Caco-2 (cell line): ENCODE data around the gene SBSN. TPM values are rescaled to one million over a fixed set of nuclear protein-coding genes. Genes with fewer than 3 reads are reported as not detected.
A peak's percentile ranks its signal among the peaks of the same experiment; 100 is the strongest.
"Not testable (repeated sequence)": the region's sequence is repeated elsewhere in the genome, so short reads cannot be mapped to it uniquely, and the experiment has no call there.

ENCODE experiments used
- BruUV-seq: library from RNA; stranded (reverse); fragments of 400-500 nt; replicated peaks from 2 replicates; lab custom pipeline; 2021; lab: Mats Ljungman, UMichigan
- CTCF ChIA-PET: fragments of 300-600 bp; sonication (Branson Sonifier 250); formaldehyde crosslinking; loops from one replicate; lab custom pipeline; 2022; ENCODE audit warnings: antibody characterized with exemption; lab: Charles Lee
- POLR2A ChIA-PET: fragments of 300-600 bp; sonication (Branson Sonifier 250); formaldehyde crosslinking; loops from one replicate; lab custom pipeline; 2022; ENCODE audit warnings: antibody characterized with exemption; lab: Charles Lee
- DNase-seq, 2 experiments: peaks; one replicate each; pipeline versions ENCODE4 v3.0.0 to v3.0.0-alpha.2; 2020 to 2022
- H3K27me3 ChIP-seq: replicated peaks from 2 replicates; pipeline ENCODE4 v1.6.0; 2011; ENCODE audit warnings: low read length; ENCODE audit not compliant: control insufficient read depth, insufficient read depth
- H3K36me3 ChIP-seq: 2 replicates; pipeline ENCODE4 v1.5.1; 2011; ENCODE audit warnings: low read length; ENCODE audit not compliant: control insufficient read depth, insufficient read depth
- H3K4me1 ChIP-seq: fragments of 250-450 bp; sonication (Bioruptor Pico); 2 replicates; pipeline ENCODE4 v1.5.1; 2020; ENCODE audit warnings: mild to moderate bottlenecking
- H3K4me3 ChIP-seq: 2 replicates; pipeline ENCODE4 v1.5.1; 2011; ENCODE audit warnings: low read depth, mild to moderate bottlenecking, control low read depth, low read length
- H3K9me3 ChIP-seq: fragments of 250-450 bp; sonication (Bioruptor Pico); 2 replicates; pipeline ENCODE4 v1.5.1; 2020; ENCODE audit warnings: mild to moderate bottlenecking, moderate library complexity
- H3K27ac Mint-ChIP-seq: one replicate; pipeline ENCODE4 v1.8.0; 2022; ENCODE audit warnings: mixed read lengths; ENCODE audit not compliant: unreplicated experiment
- H3K27me3 Mint-ChIP-seq: one replicate; pipeline ENCODE4 v1.8.0; 2022; ENCODE audit warnings: mixed read lengths; ENCODE audit not compliant: insufficient read depth, unreplicated experiment
- H3K36me3 Mint-ChIP-seq: one replicate; pipeline ENCODE4 v1.8.0; 2022; ENCODE audit warnings: mild to moderate bottlenecking, mixed read lengths; ENCODE audit not compliant: insufficient read depth, unreplicated experiment
- H3K4me1 Mint-ChIP-seq: one replicate; pipeline ENCODE4 v1.8.0; 2022; ENCODE audit warnings: low read depth, mixed read lengths; ENCODE audit not compliant: unreplicated experiment
- H3K4me3 Mint-ChIP-seq: one replicate; pipeline ENCODE4 v1.8.0; 2022; ENCODE audit warnings: mild to moderate bottlenecking, moderate library complexity, mixed read lengths; ENCODE audit not compliant: unreplicated experiment
- H3K9me3 Mint-ChIP-seq: one replicate; pipeline ENCODE4 v1.8.0; 2022; ENCODE audit warnings: mixed read lengths; ENCODE audit not compliant: unreplicated experiment
- CTCF ChIP-seq, 2 experiments: fragments of 200-600 bp in 1 of 2; IDR thresholded peaks; 1 replicate in 1 of 2; 2 replicates in 1 of 2; pipeline versions ENCODE4 v1.5.1 to v1.8.0; 2011 to 2022; ENCODE audit warnings: antibody characterized with exemption in 1 of 2, control low read depth in 1 of 2, inconsistent platforms in 1 of 2, low read depth in 1 of 2, low read length in 1 of 2, mild to moderate bottlenecking in 1 of 2, moderate library complexity in 1 of 2; ENCODE audit not compliant: insufficient read depth in 1 of 2, severe bottlenecking in 1 of 2, unreplicated experiment in 1 of 2
- intact Hi-C: fragments of 100-400 bp; cut with micrococcal nuclease; formaldehyde crosslinking; loops from one replicate; pipeline ENCODE4 v1.10.0; 2022; ENCODE audit not compliant: unreplicated experiment
- total RNA-seq: library from RNA; stranded (reverse); gene quantifications from 2 replicates; pipeline ENCODE4 v1.2.3, GENCODE V29; 2022

Gene SBSN
- total RNA-seq, 1 experiment from 2014 or later = not detected

- POLR2A ChIA-PET = no interaction called here
- no peaks in the 10 kb centered on the region for H3K9me3 Mint-ChIP-seq
- H3K36me3 Mint-ChIP-seq = no peaks in the 10 kb centered on the region
- H3K4me1 ChIP-seq = no peaks in the 10 kb centered on the region
- H3K27ac Mint-ChIP-seq = no peak overlapping the region
- no peaks in the 10 kb centered on the region for H3K27me3 ChIP-seq
- no peak overlapping the region for H3K4me3 Mint-ChIP-seq
- DNase-seq = peak in 1 of 2 experiments; percentile 38
- no peaks in the 10 kb centered on the region for H3K9me3 ChIP-seq
- CTCF ChIA-PET = interaction anchor here (0.6 to 1.5 kb wide), 3 partner anchors 11 to 168 kb away, joined by 3 to 4 read pairs (median 3); no protein-coding TSS in a partner anchor
- peak in 1 of 2 experiments; percentile 21 for TF ChIP-seq CTCF (IDR thresholded peaks at IDR 0.05; ENCODE audit: insufficient read depth in 1 of 2, low read depth in 1 of 2, low read length in 1 of 2, severe bottlenecking in 1 of 2, unreplicated experiment in 1 of 2)
- H3K27me3 Mint-ChIP-seq = no peaks in the 10 kb centered on the region
- intact Hi-C loops = no loop called here
- BruUV-seq = no TSS peak
- no peaks in the 10 kb centered on the region for H3K36me3 ChIP-seq
- H3K4me3 ChIP-seq = no peak overlapping the region
- peaks cover 6% of the 10 kb centered on the region for H3K4me1 Mint-ChIP-seq
Observed at GRCh38 chr19:35478794-35479677, 49.1 kb downstream of the SBSN start.

GRCh38 chr19:35476149-35476548 lies 52.0 kb downstream of the SBSN start:
- Histone ChIP-seq H3K27me3 (no peaks in the 10 kb centered on the region), H3K4me1 (no peaks in the 10 kb centered on the region; the same call in 1 of the 2 replicates), H3K9me3 (no peaks in the 10 kb centered on the region), H3K4me3 (no peak overlapping the region), H3K36me3 (no peaks in the 10 kb centered on the region)
- BruUV-seq = no TSS peak
- peak in 1 of 2 experiments; percentile 26 for TF ChIP-seq CTCF (IDR thresholded peaks at IDR 0.05; ENCODE audit: insufficient read depth in 1 of 2, low read depth in 1 of 2, low read length in 1 of 2, severe bottlenecking in 1 of 2, unreplicated experiment in 1 of 2)
- Mint-ChIP-seq H3K27me3 (no peaks in the 10 kb centered on the region), H3K27ac (no peak overlapping the region), H3K4me1 (peaks cover 6% of the 10 kb centered on the region), H3K36me3 (no peaks in the 10 kb centered on the region), H3K4me3 (no peak overlapping the region), H3K9me3 (no peaks in the 10 kb centered on the region)
- CTCF ChIA-PET = no interaction called here
- POLR2A ChIA-PET = no interaction called here
- DNase-seq = no peak
- intact Hi-C loops = no loop called here

DNA sequence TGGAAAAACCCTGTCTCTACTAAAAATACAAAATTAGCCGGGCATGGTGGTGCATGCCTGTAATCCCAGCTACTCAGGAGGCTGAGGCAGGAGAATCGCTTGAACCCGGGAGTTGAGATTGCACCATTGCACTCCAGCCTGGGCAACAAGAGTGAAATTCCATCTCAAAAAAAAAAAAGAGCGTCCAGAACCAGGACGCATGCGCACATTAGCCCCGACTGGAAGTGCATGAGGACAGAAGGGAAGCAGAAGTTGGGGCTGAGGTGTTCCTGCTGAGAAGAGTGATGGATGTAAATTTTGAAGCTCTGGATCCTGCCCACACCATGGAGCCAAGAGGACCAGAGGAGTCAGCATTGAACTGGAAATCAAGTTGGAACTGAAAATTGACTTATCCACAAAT lies 53.5 kb downstream of the SBSN start:
- H3K4me3 Mint-ChIP-seq, H3K4me3 ChIP-seq, CTCF ChIA-PET, H3K27me3 ChIP-seq, BruUV-seq, H3K36me3 ChIP-seq, H3K27me3 Mint-ChIP-seq, H3K36me3 Mint-ChIP-seq, POLR2A ChIA-PET, H3K9me3 Mint-ChIP-seq, H3K4me1 ChIP-seq, DNase-seq, H3K9me3 ChIP-seq, H3K4me1 Mint-ChIP-seq, H3K27ac Mint-ChIP-seq, intact Hi-C loops: not testable (repeated sequence)
